BJ (cell line): ENCODE results near the gene CLEC18A. TPM values are rescaled to one million over a fixed set of nuclear protein-coding genes. Genes with fewer than 3 reads are reported as not detected.

Source experiments
- CTCF ChIA-PET: fragments of 350-600 bp; formaldehyde crosslinking; extraction: SDS; loops from one replicate; lab custom pipeline; 2021; ENCODE audit warnings: antibody characterized with exemption, inconsistent platforms; lab: Yijun Ruan, JAX
- POLR2A ChIA-PET: fragments of 300-600 bp; sonication (Branson Sonifier 250); formaldehyde crosslinking; extraction: SDS; loops from one replicate; lab custom pipeline; 2021; ENCODE audit warnings: antibody characterized with exemption; lab: Charles Lee
- DNase-seq: peaks from one replicate; pipeline ENCODE4 v3.0.0-alpha.2; 2011; ENCODE audit warnings: low read depth
- H3K27me3 ChIP-seq: 2 replicates; pipeline ENCODE4 v1.6.0; 2011; ENCODE audit warnings: low read length; ENCODE audit not compliant: control insufficient read depth, insufficient read depth
- H3K36me3 ChIP-seq: 2 replicates; pipeline ENCODE4 v1.5.1; 2011; ENCODE audit warnings: low read length; ENCODE audit not compliant: control insufficient read depth, insufficient read depth
- H3K4me3 ChIP-seq: 2 replicates; pipeline ENCODE4 v1.5.1; 2011; ENCODE audit warnings: low read depth, mild to moderate bottlenecking, control low read depth, low read length
- CTCF ChIP-seq: IDR thresholded peaks from 2 replicates; pipeline ENCODE4 v1.5.1; 2011; ENCODE audit warnings: low read depth, mild to moderate bottlenecking, control low read depth, inconsistent platforms, low read length, moderate library complexity; ENCODE audit not compliant: insufficient read depth
- polyA plus RNA-seq: library from polyadenylated mRNA; depleted of rRNA; stranded (reverse); fragments of >200 nt; gene quantifications from 2 replicates; pipeline ENCODE4 v1.2.3, GENCODE V29; 2011

The CLEC18A gene
- polyA plus RNA-seq, 1 experiment, result 0.04 TPM

DNA sequence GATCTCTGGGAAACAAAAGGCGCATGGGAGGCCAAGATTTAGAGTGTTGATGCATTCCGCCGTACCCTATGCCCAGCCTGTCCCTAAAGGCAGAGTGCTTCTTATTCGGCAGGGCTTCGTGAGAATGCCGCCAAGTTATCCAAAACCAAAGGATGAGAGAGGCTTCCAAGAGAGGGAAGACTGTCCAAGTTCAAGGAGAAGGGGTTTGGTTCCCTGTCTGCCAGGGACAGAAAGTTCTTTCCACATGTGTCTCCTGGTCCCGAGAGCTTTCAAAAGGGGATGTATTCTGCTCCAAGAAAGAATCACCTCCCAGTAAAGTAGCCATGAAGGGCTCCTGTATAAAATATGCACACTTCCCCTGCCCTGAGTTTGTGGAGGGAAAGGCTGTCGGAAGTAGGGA lies 42.1 kb upstream of the CLEC18A start:
- POLR2A ChIA-PET, result no interaction called here
- CTCF ChIA-PET, result interaction anchor here (1.1 kb wide), 1 partner anchor 12 kb away, joined by 3 read pairs; no protein-coding TSS in a partner anchor

GRCh38 chr16:69909760-69910159 lies 41.4 kb upstream of the CLEC18A start:
- H3K27me3 ChIP-seq, result no peaks in the 10 kb centered on the region
- H3K36me3 ChIP-seq, result peaks cover 2% of the 10 kb centered on the region; the same call in 1 of the 2 replicates
- POLR2A ChIA-PET, result no interaction called here
- no peak for DNase-seq
- CTCF ChIA-PET, result no interaction called here
- no peak for TF ChIP-seq CTCF
- no peak overlapping the region for H3K4me3 ChIP-seq

More for the DNA sequence above, 42.1 kb upstream of the CLEC18A start:
- peaks cover 2% of the 10 kb centered on the region; the same call in 1 of the 2 replicates for H3K36me3 ChIP-seq
- H3K27me3 ChIP-seq, result no peaks in the 10 kb centered on the region
- no peak for TF ChIP-seq CTCF
- no peak for DNase-seq
- no peak overlapping the region for H3K4me3 ChIP-seq

- H3K36me3 ChIP-seq, result peaks cover 2% of the 10 kb centered on the region; the same call in 1 of the 2 replicates
- POLR2A ChIA-PET, result no interaction called here
- no peak for DNase-seq
- H3K4me3 ChIP-seq, result no peak overlapping the region
- CTCF ChIA-PET, result interaction anchor here (0.8 kb wide), 1 partner anchor 13 kb away, joined by 3 read pairs; no protein-coding TSS in a partner anchor
- H3K27me3 ChIP-seq, result no peaks in the 10 kb centered on the region
- TF ChIP-seq CTCF, result no peak
These were observed 40.2 kb upstream of the CLEC18A start for GRCh38 chr16:69910964-69911363.

DNA sequence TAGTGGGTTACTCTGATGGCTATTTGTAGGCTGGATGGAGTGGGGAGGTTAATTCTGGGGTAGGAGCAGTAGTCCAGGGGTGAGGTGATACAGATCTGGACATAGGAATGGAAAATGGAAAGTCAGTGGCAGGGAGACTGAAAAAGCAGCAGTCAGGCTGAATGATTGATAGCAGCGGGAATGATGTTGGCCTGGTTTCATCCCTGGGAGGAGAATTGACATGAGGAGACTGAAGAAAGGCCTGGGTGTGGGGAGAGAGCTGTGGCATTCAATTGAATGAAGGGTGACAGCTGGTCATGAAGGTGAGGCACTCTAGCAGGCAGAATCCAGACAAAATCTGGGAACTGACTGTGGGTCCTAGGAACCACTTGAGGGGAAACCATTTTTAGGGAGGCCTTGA lies 34.7 kb upstream of the CLEC18A start:
- H3K36me3 ChIP-seq, result no peaks in the 10 kb centered on the region
- ChIA-PET POLR2A (no interaction called here), CTCF (interaction anchor here (0.6 to 1.7 kb wide), 5 partner anchors 8 to 117 kb away, joined by 3 to 6 read pairs (median 3); no protein-coding TSS in a partner anchor)
- no peak for DNase-seq
- H3K4me3 ChIP-seq, result no peak overlapping the region
- H3K27me3 ChIP-seq, result no peaks in the 10 kb centered on the region
- no peak for TF ChIP-seq CTCF

DNA sequence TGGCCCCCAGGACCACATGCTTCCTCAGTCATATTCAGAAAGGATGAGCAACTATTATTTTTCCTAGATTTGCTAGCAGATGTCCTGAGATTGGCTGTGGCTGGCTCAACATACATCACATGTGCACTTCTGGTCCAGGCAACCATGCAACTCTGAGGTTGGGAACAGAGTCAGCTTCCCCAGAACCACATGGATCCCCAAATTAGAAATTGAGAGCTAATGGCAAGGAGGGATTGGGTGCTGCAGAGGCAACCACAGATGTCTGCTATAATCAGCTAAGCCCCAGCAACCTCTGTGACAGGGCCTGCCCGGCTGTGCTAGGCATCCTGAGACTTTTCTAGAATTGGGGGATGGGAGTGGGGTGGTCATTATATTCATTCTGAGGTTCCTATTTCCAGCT lies 33.8 kb upstream of the CLEC18A start:
- POLR2A ChIA-PET, result interaction anchor here (0.6 kb wide), 1 partner anchor 10 kb away, joined by 3 read pairs; no protein-coding TSS in a partner anchor
- H3K4me3 ChIP-seq, result no peak overlapping the region

More for the DNA sequence above, 33.8 kb upstream of the CLEC18A start:
- no peak for DNase-seq
- CTCF ChIA-PET, result interaction anchor here (0.5 to 3.0 kb wide), 3 partner anchors 13 to 1045 kb away, joined by 3 to 19 read pairs (median 6); no protein-coding TSS in a partner anchor
- no peaks in the 10 kb centered on the region for H3K27me3 ChIP-seq
- H3K36me3 ChIP-seq, result no peaks in the 10 kb centered on the region
- no peak for TF ChIP-seq CTCF
